ENCODE data around the gene CBX8. TPM values are rescaled to one million over a fixed set of nuclear protein-coding genes. Genes with fewer than 3 reads are reported as not detected.

The CBX8 gene
- 1.1 TPM for total RNA-seq

GRCh38 chr17:79796763-79797491, at the start of gene CBX8:
Gene CBX8, minus strand, starts transcription at chr17:79797077. Its CDS starts 79 bp downstream, at chr17:79796998.
- Histone ChIP-seq H3K27ac (peak within 1 kb of the TSS; percentile 29 to 41), H3K4me3 (peak within 1 kb of the TSS; percentile 79 to 82), H3K9me3 (no peaks in the 10 kb centered on the region), H3K36me3 (no peaks in the 10 kb centered on the region), H3K27me3 (peaks cover 52% of the 10 kb centered on the region), H3K4me1 (peaks cover 23 to 32% of the 10 kb centered on the region in 2 donors)
- peak; percentile 96 to 100 for DNase-seq (ENCODE audit: low spot score in 2 of 2)
- intact Hi-C loops (cut with DNase I): loop anchor here (1.0 to 2.0 kb wide), 3 partner anchors 13 to 42 kb away; partner anchors contain the start of genes CBX2 and CBX4
- TF ChIP-seq CTCF (IDR thresholded peaks at IDR 0.05): peak in 1 of 3 experiments; percentile 10

GRCh38 chr17:79845601-79845949, 48.7 kb upstream of the CBX8 start:
- Histone ChIP-seq H3K4me1 (peaks cover 15 to 30% of the 10 kb centered on the region in 2 donors), H3K36me3 (no peaks in the 10 kb centered on the region), H3K27ac (peak overlapping the region in 1 of 2 donors; percentile 23), H3K9me3 (no peaks in the 10 kb centered on the region), H3K4me3 (no peak overlapping the region), H3K27me3 (peaks cover 29% of the 10 kb centered on the region)
- no peak for DNase-seq (ENCODE audit: low spot score in 2 of 2)
- TF ChIP-seq CTCF (IDR thresholded peaks at IDR 0.05): no peak
- intact Hi-C loops (cut with DNase I): no loop called here

GRCh38 chr17:79844869-79845600, 48.2 kb upstream of the CBX8 start:
- peak overlapping the region; percentile 9 to 23 for H3K27ac ChIP-seq
- intact Hi-C loops (cut with DNase I): loop anchor here (5.0 kb wide), 1 partner anchor 68 kb away; the partner anchor contains the start of gene CBX2
- no peaks in the 10 kb centered on the region for H3K9me3 ChIP-seq
- H3K27me3 ChIP-seq: peaks cover 32% of the 10 kb centered on the region
- no peak for DNase-seq (ENCODE audit: low spot score in 2 of 2)
- peaks cover 15 to 34% of the 10 kb centered on the region in 2 donors for H3K4me1 ChIP-seq
- H3K36me3 ChIP-seq: no peaks in the 10 kb centered on the region
- TF ChIP-seq CTCF (IDR thresholded peaks at IDR 0.05): peak; percentile 13 to 76 (median 76)
- peak overlapping the region; percentile 59 to 64 for H3K4me3 ChIP-seq

- H3K4me1 ChIP-seq: peaks cover 15 to 40% of the 10 kb centered on the region in 2 donors
- intact Hi-C loops (cut with DNase I): loop anchor here (5.0 kb wide), 1 partner anchor 67 kb away; the partner anchor contains the start of gene CBX2
- no peak for TF ChIP-seq CTCF (IDR thresholded peaks at IDR 0.05)
- no peaks in the 10 kb centered on the region for H3K36me3 ChIP-seq
- peaks cover 32% of the 10 kb centered on the region for H3K27me3 ChIP-seq
- no peaks in the 10 kb centered on the region for H3K9me3 ChIP-seq
- H3K4me3 ChIP-seq: peak overlapping the region; percentile 59 to 64
- H3K27ac ChIP-seq: peak overlapping the region; percentile 9 to 23
- no peak for DNase-seq (ENCODE audit: low spot score in 2 of 2)
Observed at GRCh38 chr17:79843816-79844800, 47.2 kb upstream of the CBX8 start.

GRCh38 chr17:79843474-79843815, 46.6 kb upstream of the CBX8 start:
- H3K4me3 ChIP-seq: peak overlapping the region; percentile 59 to 64
- intact Hi-C loops (cut with DNase I): loop anchor here (5.0 kb wide), 1 partner anchor 66 kb away; the partner anchor contains the start of gene CBX2
- peaks cover 32% of the 10 kb centered on the region for H3K27me3 ChIP-seq
- H3K9me3 ChIP-seq: no peaks in the 10 kb centered on the region
- no peaks in the 10 kb centered on the region for H3K36me3 ChIP-seq
- DNase-seq (ENCODE audit: low spot score in 2 of 2): no peak
- TF ChIP-seq CTCF (IDR thresholded peaks at IDR 0.05): no peak
- peaks cover 15 to 40% of the 10 kb centered on the region in 2 donors for H3K4me1 ChIP-seq
- H3K27ac ChIP-seq: no peak overlapping the region

All from ascending aorta (tissue), 2 donors.